ENCODE measurements around the gene SPTY2D1.
"Not testable (repeated sequence)": the region's sequence is repeated elsewhere in the genome, so short reads cannot be mapped to it uniquely, and the experiment has no call there.

Gene SPTY2D1, protein sequence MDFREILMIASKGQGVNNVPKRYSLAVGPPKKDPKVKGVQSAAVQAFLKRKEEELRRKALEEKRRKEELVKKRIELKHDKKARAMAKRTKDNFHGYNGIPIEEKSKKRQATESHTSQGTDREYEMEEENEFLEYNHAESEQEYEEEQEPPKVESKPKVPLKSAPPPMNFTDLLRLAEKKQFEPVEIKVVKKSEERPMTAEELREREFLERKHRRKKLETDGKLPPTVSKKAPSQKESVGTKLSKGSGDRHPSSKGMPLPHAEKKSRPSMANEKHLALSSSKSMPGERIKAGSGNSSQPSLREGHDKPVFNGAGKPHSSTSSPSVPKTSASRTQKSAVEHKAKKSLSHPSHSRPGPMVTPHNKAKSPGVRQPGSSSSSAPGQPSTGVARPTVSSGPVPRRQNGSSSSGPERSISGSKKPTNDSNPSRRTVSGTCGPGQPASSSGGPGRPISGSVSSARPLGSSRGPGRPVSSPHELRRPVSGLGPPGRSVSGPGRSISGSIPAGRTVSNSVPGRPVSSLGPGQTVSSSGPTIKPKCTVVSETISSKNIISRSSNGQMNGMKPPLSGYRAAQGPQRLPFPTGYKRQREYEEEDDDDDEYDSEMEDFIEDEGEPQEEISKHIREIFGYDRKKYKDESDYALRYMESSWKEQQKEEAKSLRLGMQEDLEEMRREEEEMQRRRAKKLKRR

DNA sequence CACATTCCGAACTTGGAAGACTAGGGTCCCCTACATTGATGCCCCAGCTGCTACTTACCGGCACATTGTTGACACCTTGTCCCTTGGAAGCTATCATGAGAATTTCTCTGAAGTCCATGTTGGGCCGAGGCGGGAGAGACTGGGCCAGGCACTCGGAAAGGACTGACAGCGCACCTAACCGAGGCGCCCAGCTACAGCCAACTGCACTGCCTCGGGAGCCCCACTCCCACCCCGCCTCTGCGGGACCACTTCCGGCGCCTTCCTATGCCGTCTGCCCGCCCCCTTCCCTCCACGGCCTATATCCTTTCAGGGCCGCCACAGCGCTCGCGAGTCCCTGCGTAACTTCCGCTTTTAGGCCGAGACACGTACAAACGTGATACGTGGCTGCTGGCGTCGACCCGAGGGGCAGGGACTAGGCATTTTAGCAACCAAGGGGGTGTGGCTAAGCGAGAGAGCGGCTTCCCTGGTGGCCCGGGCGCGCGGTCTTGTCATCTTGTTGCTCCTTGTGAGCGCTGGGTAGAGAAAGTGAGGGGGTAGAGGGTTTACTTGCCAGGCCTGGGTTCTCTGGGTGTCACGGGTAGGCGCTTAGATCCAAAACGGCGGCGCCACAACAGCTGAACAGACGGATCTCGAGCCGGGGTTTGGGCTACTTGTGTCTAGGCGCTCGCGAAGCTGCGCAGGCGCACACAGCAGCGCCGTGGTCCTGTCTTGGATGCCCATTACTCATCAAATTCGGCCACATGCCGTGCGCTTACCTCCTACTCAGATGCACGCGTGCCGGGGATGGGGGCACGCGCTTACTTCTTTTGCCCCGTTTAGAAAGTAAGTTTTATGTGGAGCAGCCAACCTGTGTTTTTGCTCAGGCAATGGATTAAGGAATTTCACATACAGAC is at the start of gene SPTY2D1:
Gene SPTY2D1, minus strand, starts transcription at position 203 of the 893 bp plus-strand sequence. Its CDS starts 85 bp downstream, at position 118.
- DNase-seq (ENCODE audit: low read depth) = peak; percentile 98

DNA sequence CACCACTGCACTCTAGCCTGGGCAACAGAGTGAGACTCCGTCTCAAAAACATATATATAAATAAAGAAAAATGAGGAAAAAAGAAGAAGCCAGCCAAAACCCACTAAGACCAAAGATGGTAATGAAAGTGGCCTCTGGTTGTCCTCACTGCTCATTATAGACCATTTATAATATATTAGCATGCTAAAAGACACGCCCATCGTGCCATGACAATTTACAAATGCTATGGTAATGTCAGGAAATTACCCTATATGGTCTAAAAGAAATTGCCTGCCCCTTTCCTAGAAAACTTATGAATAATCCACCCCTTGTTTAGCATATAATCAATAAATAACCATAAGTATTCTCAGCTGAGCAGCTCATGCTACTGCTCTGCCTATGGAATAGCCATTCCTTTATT is 48.3 kb upstream of the SPTY2D1 start:
- no peak for DNase-seq (ENCODE audit: low read depth)

DNA sequence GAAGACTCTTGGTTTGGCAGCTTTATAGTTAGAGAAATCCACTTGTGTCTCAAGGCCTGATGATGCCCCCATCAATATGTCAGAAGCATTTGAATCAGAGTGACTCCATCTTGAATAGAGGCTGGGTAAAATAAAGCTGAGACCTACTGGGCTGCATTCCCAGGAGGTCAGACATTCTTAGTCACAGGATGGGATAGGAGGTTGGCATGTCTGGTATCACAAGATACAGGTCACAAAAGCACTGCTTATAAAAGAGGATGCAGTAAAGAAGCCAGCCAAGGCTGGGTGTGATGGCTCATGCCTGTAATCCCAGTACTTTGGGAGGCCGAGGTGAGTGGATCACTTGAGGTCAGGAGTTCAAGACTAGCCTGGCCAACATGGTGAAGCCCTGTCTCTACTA is 47.8 kb upstream of the SPTY2D1 start:
- not testable (repeated sequence) for DNase-seq (ENCODE audit: low read depth)

DNA sequence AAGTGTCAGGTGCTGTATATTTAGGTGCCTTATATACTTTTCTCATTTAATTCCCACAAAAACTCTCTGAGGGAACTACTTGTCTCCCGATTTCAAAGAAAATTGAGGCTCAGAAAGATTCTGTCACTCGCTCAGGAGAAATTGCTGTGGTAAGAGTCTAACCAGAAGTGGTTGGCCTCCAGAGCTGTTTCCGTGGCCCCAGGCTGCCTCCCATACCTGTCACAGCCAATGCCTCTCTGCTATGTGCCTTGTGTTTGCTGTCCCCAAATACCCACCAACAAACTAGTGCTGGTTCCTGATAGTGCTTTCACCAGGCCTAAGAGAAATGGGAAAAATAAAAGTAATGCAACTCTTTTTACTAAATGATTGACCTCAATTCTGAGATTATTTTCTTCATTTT is 43.4 kb upstream of the SPTY2D1 start:
- no peak for DNase-seq (ENCODE audit: low read depth)

DNA sequence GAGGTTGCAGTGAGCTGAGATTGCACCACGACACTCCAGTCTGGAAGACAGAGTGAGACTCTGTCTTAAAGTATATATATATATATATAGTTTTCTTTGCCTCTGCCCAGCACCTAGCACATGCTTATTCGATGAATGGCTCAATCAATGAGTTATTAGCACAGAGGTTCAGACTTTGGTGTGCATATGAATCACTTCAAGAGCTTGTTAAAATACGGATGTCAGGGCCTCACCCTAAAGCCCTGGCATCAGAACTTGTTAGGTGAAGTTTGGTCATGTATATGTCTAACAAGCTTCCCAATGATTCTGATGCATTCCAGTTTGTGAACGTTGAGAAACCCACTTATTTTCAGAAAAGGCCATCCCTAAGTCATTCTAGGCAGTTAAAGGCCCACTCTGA is 42.7 kb upstream of the SPTY2D1 start:
- no peak for DNase-seq (ENCODE audit: low read depth)

DNA sequence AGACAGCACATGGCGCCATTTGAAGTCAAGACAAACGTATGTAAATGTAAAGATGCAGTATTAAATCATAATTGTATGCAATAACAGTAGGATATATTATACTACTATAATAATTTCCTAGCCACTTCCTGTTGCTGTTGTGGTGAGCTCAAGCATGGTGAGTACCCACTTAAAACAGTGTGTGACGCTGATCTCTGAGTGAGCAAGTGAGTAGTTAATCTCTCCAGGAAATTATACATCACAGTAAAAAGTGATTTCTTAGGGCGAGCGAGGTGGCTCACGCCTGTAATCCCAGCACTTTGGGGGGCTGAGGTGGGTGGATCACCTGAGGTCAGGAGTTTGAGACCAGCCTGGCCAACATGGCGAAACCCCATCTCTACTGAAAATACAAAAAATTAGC is 38.1 kb upstream of the SPTY2D1 start:
- not testable (repeated sequence) for DNase-seq (ENCODE audit: low read depth)

DNA sequence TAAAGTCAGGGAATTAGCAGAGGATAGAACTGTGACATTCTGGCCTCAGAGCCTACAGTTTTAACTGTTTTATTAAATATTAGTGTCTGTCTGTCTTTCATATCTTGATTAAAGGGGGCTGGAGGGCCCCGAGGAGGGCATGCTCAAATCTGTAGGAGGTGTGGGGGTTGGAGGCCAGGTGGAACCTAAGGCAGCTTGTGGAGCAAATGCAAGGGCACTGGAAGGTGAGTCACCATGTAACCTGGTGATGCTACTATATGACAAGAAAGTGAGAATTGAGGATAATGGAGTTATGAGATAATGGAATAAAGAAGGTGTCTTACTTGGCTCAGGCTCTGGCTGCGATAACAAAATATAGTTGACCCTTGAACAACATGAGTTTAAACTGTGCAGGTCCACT is 37.1 kb upstream of the SPTY2D1 start:
- DNase-seq (ENCODE audit: low read depth) = no peak

DNA sequence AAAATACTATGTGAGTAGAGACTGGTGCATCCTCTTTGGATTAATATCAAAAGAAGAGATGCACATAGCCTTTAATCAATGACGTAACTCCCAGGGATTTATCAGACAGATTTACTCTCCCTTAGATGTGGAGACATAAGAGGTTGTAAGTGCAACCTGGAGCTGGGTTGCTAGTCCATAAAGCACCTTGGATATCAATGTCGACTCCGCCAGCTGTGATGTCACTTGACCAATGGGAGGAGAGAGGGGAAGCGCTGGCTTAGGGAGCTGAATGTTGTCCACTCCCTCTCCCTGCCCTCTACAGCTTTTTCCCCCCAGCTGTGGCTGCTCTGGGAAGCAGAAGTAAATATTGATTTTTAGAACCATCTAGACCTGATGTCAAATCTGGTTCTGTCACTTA is 35.6 kb upstream of the SPTY2D1 start:
- DNase-seq (ENCODE audit: low read depth) = no peak

DNA sequence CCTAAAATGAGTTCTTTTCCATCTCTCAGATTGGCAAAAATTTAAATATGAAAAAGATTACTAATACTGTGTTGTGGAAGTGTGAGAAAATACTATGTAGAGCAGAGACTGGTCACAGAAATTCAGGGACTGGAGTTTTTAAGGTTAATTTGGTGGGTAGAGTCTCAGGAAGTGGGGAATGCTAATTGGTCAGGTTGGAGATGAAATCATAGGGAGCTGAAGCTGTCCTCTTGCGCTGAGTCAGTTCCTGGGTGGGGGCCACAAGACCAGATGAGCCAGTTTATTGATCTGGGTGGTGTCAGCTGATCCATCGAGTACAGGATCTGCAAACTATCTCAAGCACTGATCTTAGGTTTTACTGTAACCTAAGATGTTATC is 35.1 kb upstream of the SPTY2D1 start:
- no peak for DNase-seq (ENCODE audit: low read depth)

DNA sequence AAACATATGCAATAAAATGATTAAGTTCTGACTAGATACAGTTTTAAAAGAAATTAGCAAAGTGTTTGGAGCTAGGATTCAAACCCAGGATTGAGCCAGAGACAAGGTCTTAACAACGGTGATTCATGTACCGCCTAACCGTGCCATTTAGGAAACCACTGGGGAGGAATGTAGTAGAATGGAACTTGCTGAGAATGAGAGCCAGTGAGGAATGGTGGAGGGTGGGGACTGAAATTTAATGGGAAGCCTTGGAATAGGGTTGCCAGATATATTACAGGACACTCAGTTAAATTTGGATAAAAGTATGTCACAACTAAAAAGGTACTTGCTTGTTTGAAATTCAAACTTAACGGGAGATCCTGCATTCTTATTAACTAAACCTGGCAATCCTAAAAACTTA is 34.0 kb upstream of the SPTY2D1 start:
- no peak for DNase-seq (ENCODE audit: low read depth)

DNA sequence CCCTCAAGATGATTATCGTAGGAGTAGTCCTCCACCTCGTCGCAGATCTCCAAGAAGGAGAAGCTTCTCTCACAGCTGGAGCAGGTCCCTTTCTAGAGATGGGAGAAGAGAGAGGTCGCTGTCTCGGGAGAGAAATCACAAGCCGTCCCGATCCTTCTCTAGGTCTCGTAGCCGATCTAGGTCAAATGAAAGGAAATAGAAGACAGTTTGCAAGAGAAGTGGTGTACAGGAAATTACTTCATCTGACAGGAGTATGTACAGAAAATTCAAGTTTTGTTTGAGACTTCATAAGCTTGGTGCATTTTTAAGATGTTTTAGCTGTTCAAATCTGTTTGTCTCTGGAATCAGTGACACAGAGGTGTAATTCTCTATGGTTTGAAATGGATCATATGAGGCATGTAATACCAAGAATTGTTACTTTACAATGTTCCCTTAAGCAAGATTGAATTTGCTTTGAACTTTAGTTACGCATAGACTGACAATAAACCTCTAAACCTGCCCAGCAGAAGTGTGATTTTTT is 31.3 kb upstream of the SPTY2D1 start:
- DNase-seq (ENCODE audit: low read depth) = not testable (repeated sequence)

DNA sequence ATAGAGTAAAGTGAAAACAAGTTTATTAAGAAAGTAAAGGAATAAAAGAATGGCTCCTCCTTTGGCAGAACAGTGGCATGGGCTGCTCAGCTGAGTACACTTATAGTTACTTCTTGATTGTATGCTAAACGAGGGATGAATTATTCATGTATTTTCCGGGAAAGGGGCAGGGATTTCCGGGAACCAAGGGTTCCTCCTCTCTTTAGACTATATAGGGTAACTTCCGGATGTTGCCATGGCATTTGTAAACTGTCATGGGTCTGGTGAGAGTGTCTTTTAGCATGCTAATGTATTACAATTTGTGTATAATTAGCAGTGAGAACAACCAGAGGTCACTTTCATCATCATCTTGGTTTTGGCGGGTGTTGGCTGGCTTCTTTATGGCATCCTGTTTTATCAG is 23.5 kb upstream of the SPTY2D1 start:
- no peak for DNase-seq (ENCODE audit: low read depth)

DNA sequence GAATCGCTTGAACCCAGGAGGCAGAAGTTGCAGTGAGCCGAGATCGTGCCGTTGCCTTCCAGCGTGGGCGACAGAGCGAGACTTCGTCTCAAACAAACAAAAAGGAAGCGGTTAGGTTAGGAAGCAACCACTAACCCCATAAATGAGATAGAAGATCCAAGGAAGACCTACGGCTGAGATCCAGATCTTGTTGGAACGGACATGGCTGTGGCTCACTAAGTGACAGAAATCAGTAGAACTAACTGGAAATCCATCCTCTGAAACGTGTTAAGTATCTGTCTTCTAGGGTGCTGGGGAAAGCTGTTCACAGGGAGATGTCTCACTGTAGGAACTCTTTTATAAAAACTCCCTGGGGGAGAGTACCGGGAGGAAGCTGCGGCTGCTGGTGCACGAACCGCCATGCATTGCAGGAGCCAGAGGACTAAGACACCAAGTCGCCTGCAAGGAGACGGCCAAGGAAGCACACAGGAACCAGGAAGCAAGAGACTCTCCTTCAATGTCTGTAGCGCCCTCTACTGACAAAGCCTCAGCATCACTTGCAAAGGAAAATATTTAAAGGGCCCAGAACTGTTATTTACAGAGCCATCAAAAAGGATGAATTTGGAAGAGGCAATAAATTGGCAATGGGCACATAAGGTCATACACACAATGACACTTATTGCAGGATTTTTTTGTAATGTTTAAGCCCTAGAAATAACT is 16.9 kb upstream of the SPTY2D1 start:
- DNase-seq (ENCODE audit: low read depth) = peak; percentile 20

DNA sequence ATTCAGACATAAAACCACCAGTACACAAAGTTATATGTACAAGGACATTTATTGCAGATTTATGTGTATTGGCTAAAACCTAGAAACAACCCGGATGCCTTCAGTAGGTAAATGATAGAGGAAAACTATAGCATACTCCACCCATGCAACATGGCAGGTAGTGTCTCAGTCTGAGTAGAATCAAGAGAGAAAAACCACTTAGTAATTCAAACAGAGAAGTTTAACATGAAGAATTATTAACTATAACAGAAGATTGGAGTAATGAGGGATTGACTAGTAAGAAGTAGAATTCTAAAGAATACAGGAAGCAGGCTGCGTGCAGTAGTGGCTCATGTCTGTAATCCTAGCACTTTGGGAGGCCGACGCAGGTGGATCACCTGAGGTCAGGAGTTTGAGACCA is 16.2 kb upstream of the SPTY2D1 start:
- DNase-seq (ENCODE audit: low read depth) = no peak

DNA sequence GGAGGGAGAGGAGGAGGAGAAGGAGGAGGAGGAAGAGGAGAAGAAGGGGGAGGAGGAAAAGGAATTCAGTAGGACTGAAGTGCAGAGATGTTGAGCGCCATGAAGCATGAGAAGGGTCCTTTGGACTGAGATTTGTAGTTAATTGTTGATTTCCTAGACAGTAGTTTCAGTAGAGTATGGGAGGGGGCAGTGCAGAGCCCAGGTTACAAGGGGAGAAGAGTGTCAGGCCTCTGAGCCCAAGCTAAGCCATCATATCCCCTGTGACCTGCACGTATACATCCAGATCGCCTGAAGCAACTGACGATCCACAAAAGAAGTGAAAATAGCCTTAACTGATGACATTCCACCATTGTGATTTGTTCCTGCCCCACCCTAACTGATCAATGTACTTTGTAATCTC is 8.9 kb upstream of the SPTY2D1 start:
- DNase-seq (ENCODE audit: low read depth) = not testable (repeated sequence)

DNA sequence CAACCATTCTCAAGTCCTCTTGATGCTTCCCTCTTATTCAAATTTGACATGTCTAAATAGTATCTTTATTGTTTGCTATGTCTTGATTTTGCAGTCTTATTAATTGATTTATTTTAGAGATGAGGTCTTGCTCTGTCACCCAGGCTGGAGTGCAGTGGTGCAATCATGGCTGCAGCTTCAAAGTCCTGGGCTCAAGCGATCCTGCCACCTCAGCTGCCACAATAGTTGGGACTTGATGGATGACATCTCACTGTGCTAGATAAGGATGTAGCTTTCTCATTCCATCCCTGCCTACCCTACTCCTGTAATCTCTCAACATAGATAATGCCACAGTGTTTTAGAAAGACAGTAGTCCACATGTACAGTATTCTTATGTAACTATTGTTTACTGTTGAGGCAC is 7.5 kb upstream of the SPTY2D1 start:
- no peak for DNase-seq (ENCODE audit: low read depth)

DNA sequence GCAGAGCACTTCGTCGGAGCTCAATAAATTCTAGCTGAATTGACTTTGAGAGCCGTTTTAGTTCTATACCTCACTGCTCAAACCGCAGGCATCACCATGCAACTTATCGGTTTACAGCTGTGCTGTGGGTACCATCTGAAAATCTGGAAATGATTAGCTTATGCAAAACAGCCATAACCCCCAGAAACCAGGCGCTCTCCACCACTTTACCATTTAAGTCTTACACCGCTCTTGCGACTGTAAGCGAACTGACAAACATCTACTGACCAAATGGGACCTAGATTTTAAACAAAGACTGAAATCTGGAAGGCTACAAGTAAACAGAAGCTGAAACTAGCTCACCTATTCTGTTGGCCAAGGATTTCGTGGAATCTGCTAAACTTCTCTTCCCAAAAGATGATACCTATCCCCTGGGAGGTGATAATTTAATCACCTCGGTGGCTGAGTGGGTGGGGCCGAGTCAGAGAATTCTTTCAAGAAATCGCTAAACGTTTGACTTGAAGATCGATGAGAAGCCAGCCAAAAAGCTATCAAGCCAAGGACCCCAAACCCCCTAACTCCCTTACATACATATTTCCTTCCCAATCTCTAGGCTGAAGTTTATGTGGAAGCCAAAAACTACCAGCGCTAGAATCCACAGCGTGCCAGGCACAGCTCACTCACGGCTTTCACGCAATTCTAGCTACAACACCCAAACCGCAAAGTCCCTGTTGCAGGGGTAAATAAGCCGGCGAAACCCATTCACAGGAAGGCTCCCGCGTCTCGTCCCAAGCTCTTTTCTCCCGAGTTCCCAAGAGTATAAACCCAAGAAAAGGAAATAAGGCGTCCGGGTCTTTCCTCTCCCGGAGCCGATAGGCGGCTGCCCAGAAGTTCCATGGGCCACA is 644 bp downstream of the SPTY2D1 start:
- no peak for DNase-seq (ENCODE audit: low read depth)

DNA sequence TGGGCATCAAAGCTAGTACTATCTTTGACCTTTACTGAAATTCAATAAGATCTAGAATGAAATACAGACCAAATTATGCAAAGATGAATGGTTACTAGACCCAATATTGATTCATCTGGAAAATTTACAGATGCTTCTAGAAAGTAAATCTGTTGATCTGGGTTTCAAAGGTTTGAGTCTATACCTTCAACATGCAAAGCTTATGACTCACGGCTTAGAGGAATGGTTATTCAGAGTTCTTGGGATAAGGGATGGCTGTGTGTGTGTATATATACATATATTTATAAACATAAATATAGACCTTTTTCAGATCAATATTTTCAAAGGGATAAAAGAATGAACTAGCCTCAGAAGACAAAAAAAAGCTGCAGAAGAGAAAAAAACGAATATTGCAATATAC is 1.3 kb downstream of the SPTY2D1 start:
- DNase-seq (ENCODE audit: low read depth) = no peak

DNA sequence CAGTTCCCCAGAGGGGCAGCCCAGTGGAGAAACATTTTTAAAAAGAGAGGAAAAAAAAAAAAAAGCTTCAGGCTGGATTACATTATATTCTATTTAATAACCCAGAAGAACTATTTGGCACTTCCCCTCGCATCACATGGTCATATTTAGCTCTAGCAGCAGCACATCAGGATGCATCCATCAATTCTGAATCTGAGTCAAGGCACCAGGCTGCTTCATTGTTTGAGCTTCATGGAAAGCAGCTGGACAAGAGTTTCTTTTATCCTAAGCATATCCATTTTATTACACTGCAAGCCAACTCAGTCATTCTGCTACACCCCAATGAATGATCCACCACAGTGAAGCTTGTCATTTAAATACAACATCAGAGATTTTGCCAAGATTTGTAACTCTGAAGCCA is 10.0 kb downstream of the SPTY2D1 start:
- DNase-seq (ENCODE audit: low read depth) = no peak

DNA sequence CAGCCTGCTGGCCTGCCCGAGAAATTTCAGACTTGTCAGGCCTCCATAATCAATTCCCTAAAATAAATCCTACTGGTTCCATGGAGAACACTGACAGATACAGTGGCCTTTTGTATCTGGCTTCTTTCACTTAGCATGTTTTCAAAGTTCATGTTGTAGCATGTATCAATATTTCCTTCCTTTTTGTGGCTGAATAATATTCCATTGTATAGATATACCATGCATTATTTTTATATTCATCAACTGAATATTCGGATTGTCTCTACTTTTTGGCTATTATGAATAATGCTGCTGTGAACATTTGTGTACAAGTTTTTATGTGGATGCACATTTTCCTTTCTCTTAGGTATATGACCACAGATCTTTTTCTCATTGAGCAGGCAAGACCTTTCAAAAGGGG is 10.4 kb downstream of the SPTY2D1 start:
- DNase-seq (ENCODE audit: low read depth) = no peak

Measured in HS-27A (cell line).